NCI-H510A (cell line): ENCODE results near the gene WWTR1.

Experiments
- DNase-seq: peaks from one replicate; lab custom pipeline; 2025; lab: John Stamatoyannopoulos, UW

Gene WWTR1

GRCh38 chr3:149495581-149496125 is 162.2 kb downstream of the WWTR1 start:
- no peak for DNase-seq

- no peak for DNase-seq
These were observed 162.9 kb downstream of the WWTR1 start for GRCh38 chr3:149494759-149495580.

- peak; percentile 9 for DNase-seq
These were observed 163.6 kb downstream of the WWTR1 start for GRCh38 chr3:149494022-149494758.

GRCh38 chr3:149493315-149494021 is 164.4 kb downstream of the WWTR1 start:
- no peak for DNase-seq

- no peak for DNase-seq
These were observed 167.4 kb downstream of the WWTR1 start for GRCh38 chr3:149490260-149490971.

GRCh38 chr3:149489060-149489690 is 168.7 kb downstream of the WWTR1 start:
- DNase-seq, result no peak

- DNase-seq, result no peak
These were observed 170.1 kb downstream of the WWTR1 start for GRCh38 chr3:149487598-149488197.

- no peak for DNase-seq
These were observed 171.1 kb downstream of the WWTR1 start for GRCh38 chr3:149486726-149487125.

- DNase-seq, result no peak
These were observed 176.3 kb downstream of the WWTR1 start for GRCh38 chr3:149481491-149481890.

GRCh38 chr3:149481056-149481455 is 176.8 kb downstream of the WWTR1 start:
- no peak for DNase-seq

GRCh38 chr3:149480326-149481017 is 177.4 kb downstream of the WWTR1 start:
- peak; percentile 41 for DNase-seq

GRCh38 chr3:149479621-149480325 is 178.1 kb downstream of the WWTR1 start:
- no peak for DNase-seq

- no peak for DNase-seq
These were observed 181.6 kb downstream of the WWTR1 start for GRCh38 chr3:149476225-149476624.

- DNase-seq, result no peak
These were observed 182.3 kb downstream of the WWTR1 start for GRCh38 chr3:149475451-149476060.

- DNase-seq, result no peak
These were observed 183.5 kb downstream of the WWTR1 start, which contains the start of gene TM4SF4 for GRCh38 chr3:149474250-149474817. TSS of gene TM4SF4 (plus strand) at chr3:149474697. CDS start at chr3:149474878, 181 bp downstream.

GRCh38 chr3:149473357-149474249 is 184.2 kb downstream of the WWTR1 start:
- DNase-seq, result peak; percentile 9

- DNase-seq, result peak; percentile 14
These were observed 185.6 kb downstream of the WWTR1 start for GRCh38 chr3:149472030-149472797.
